Measurements from ENCODE around the gene SOD2.

DNA sequence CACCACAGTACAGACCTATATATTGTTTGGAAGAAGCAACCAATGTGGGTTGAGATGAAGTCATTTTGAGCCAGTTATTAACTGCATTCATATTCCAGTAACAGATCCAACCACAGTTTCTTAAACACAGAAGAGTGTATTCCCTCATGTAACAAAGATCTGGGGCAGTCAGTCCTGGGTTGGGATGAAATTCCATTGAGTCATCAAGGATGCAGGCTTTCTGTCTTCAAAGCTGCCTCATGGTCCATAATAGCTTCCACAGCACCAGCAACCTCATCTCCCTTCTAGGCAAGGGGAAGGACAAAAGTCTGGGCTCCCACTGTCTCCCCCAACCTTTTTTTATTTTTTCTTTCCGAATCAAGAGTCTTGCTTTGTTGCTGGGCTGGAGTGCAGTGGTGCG is 2.9 kb upstream of the SOD2 start:
- TF ChIP-seq, protein P1, sequence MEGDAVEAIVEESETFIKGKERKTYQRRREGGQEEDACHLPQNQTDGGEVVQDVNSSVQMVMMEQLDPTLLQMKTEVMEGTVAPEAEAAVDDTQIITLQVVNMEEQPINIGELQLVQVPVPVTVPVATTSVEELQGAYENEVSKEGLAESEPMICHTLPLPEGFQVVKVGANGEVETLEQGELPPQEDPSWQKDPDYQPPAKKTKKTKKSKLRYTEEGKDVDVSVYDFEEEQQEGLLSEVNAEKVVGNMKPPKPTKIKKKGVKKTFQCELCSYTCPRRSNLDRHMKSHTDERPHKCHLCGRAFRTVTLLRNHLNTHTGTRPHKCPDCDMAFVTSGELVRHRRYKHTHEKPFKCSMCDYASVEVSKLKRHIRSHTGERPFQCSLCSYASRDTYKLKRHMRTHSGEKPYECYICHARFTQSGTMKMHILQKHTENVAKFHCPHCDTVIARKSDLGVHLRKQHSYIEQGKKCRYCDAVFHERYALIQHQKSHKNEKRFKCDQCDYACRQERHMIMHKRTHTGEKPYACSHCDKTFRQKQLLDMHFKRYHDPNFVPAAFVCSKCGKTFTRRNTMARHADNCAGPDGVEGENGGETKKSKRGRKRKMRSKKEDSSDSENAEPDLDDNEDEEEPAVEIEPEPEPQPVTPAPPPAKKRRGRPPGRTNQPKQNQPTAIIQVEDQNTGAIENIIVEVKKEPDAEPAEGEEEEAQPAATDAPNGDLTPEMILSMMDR (IDR thresholded peaks at IDR 0.05; ENCODE audit: insufficient read depth, low read depth, low read length), result no peak
- no peak for TF ChIP-seq EZH2 (IDR thresholded peaks at IDR 0.05; ENCODE audit: insufficient read depth, low read length)

All from astrocyte (in vitro differentiated cells and primary cell).